Left lobe of liver (tissue), 2 donors: Measurements from ENCODE around the gene FGR. TPM values are rescaled to one million over a fixed set of nuclear protein-coding genes. Genes with fewer than 3 reads are reported as not detected.
"Not testable (repeated sequence)": the region's sequence is repeated elsewhere in the genome, so short reads cannot be mapped to it uniquely, and the experiment has no call there.

Experiments
- ATAC-seq: fragments of 200-7000 bp; cut with Tn5 transposase; one replicate; pipeline ENCODE4 v1.9.1; 2020; ENCODE audit warnings: mild to moderate bottlenecking, moderate library complexity
- DNase-seq: peaks from one replicate; pipeline ENCODE4 v3.0.0-alpha.2; 2020; ENCODE audit warnings: low spot score
- total RNA-seq: library from RNA; stranded (reverse); gene quantifications from one replicate; pipeline ENCODE4 v1.2.1, GENCODE V29; 2021
- donor health status: DM: no; HTN: no; CAD: no; lungs with moderate emphysema.
- donor health status: DM: no; HTN: yes; CAD: no.

FGR gene
- total RNA-seq, 1 donor from 2014 or later, result 3.0 TPM

DNA sequence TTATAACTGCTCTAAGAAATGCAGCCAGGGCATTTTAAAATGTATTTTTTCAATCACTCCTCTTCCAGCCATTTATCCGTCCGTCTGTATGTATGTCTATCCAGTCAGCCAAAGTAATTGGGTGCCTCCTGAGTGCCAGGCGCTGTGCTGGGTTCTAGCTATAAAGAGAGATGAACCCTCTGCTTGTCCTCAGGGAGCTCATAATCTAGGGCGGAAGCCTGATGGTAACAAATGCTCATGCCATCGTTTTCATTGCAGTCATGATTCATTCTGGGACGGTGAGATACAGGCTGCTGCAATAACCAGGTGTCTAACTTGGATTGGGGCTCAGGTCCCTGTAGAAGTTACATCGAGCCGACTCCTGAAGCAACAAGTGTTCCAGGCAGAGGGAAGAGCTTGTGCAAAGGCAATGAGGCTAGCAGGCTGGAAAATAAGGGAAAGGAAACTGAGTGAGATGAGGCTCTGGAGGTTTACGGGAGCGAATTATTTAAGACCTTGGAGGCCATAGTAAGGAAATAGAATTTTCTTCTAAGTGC, 25.4 kb upstream of the FGR start:
- no peak for ATAC-seq
- no peak for DNase-seq

DNA sequence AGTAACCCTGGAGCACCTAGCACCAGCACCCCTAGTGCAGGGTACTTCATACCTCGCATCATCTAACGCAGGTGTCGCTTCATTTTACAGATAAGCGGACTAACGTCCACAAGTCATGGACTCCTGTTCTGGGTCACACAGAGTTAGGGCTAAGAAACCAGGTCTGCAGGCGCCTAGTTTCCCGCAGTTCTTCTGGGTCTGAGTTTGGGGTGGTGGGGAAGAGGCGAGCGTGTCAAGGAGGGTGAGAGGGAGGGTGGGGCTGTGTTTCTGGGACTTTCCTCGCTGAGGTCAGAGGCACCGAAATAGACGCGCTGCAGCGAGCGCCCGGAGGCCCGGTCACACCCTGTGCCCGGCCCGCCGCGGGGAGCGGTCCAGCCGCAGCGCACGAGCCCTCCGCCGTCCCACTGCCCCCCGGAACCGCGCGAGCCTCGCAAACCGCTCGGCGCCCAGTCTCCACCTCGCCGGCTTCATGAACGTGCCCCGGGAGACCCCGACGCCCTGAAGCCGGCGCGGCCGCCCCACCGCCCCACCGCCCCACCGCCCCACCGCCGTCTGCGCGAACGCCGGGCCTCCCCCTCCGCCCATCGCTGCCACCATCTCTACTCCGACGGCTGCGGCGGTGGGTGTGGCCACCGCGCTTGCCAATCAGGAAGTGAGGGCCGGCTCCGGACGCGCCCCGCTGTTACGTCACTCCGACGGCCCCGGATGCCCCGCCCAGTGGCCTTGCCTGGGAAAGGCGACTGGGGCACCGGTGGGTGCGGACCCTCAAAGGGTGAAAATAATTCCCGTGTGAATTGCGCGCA, 24.7 kb upstream of the FGR start:
- ATAC-seq, result peak; percentile 85
- peak; percentile 86 for DNase-seq

DNA sequence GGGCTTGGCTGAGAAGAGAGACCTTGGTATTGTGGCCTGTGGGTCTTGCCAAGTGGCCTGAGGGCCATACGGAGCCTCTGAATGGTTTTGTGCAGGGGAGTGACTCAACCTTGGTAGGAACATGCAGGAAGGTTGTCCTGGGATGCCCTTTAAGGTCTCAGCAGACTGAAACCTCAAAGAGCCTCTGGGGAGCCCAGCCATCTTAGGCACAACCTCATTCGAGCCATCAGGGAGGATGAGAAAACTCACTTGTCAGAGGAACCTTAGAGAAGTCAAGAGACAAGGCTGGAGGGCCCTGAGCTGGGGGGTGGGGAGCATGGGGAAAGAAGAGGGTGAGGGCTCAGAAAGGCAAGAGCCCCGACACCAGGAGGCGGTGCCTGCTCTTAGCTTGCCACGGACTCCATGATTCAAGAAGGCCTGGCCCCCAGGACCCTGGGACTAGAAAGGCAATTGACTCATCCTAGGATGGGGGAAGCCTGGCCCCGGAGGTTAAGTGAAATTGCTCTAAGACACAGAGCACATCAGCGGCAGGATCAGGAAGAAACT, 24.0 kb upstream of the FGR start:
- ATAC-seq (no peak), DNase-seq (no peak)

DNA sequence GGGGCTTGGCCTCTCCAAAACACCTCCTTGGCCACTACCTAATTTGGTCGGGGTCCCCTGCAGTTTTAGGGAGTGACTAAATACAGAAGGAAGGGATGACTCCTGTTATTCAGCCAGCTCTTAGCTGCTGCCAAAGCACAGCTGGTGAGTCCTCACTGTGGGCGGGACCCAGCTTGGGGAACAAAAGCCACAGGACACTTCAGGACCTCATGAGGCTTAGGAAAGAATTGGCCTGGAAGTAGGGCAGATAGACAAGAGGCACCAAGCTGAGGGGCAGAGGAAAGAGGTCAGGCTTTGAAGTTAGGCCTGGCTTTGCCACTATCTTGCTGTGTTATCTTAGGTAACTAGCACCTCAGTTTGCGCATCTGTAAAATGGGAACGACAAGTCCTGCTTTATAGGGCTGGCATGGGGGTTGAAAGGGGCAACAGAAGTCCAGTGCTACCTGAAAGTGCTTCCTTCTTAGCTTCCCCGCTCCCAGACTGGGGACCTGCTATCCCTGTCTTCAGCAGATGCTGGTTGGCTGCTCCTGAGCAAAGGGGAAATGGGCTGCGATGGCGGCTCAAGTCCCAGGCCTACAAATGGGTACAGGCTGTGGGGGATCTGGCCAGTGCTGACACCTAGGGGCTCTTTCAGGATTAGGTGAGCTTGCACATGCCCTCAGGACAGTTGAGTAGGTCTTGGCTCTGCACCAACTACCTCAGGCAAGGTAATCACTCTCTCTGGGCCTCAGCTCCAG, 21.3 kb upstream of the FGR start:
- DNase-seq, result no peak

DNA sequence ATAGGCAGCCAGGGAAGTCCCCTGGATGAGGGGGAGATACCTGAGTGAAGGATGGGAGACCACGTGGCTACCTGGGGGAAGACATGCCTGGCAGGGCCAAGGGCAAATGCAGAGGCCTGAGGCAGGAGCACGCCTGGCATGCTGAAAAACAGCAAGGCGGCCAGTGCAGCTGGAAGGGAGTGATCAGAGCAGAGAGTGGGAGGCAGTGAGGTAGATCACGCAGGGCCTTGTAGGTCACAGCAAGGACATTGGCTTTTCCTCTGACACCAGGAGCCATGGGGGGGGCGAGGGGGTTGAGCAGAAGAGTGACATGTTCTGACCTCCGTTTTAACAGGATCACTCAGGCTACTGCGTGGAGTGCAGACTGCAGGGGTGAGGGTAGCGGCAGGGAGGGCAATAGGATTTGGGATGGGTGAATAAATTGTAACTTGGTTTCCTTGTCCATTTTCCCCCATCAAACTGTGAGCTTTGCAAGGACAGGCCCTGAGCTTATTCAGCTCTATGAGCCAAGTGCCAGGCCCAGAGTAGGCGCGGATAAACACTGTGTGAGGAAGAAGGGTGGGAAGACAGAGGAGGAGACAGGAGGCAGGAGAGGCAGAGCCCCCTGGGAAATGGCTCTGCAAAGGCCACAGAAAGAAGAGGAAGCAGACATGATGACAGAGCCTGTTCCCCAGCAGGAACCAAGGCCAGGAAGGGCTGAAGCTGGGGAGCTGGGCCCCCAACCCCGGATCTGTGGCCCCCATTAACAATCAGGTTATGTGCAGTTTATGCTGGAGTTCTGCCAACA, 20.4 kb upstream of the FGR start:
- no peak for ATAC-seq
- DNase-seq, result no peak

More for the DNA sequence above, 21.3 kb upstream of the FGR start:
- ATAC-seq, result no peak

DNA sequence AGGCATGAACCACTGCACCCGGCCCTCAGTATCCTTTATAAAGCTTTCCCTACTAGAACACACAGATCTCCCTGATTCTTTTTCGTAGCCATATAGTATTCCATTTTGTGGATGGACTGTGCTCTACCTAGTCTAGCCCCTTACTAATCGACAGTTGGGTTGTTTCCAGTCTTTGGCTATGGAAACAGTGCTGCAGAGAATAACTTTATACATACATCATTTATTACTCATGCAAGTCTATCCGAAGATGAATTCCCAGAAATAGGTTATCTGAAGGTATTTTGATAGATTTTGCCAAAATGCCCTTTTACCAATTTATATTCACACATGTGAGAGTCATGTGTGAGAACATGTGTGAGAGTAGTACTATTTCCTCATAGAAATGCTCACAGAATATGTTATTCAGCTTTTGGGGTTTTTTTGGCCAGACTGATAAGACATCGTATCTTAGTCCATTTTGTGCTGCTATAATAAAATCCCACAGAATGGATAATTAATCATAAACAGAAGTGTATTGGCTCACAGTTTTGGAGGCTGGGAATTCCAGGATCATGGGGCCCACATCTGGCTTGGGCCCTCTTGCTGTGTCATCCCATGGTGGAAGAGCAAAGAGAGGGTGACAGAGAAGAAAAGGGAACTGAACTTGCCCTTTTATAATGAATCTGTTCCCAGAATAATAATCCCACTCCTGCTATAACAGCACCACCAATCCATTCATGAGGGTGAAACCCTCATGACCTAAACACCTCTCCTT, 17.3 kb upstream of the FGR start:
- no peak for DNase-seq
- no peak for ATAC-seq

DNA sequence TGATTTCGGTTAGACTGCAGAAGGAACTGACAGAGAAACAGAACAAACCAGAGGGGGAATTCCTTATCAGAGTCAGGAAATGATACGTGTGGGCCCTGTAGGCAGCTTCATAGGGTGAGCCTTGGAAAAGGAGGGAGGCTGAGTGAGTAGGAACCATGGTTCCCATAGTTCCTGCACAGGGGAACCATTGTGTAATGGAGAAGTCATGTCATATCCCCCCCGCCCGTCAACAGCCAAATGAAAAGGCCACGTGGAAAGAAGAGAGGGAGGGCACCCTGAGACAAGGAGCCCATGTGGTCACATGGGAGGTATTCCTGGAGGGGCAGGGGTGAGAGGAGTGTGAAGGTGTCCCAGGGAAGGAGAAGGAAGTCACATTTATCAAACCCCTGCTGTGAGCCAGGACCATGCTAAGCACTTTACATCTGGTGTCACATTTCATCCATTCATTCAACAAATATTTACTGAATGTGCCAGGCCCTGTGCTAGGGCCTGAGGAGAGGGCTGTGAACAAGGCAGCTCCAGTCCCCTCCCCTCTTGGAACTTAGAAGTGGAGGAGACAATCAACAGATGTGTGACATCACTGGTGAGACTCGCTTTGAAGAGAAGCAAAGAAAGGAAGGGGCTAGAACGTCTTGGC, 15.7 kb upstream of the FGR start:
- ATAC-seq (no peak), DNase-seq (no peak)

DNA sequence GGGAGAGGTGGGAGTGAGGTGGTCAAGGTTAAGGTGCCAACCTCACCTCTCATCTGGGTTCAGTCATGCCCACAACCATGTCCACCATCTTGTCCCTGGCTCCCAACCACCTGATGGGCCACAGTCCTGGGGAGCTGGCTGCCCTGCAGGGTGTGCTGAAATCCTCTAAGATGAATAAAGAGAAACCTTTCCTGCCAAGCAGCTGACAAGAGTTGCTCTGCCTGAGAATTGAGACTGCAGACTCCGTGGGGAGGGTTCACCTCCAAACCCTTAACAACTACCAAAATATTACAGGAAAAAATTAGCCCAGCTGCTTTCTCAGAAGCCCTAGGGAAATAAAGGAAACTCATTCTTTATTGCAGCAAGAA, 15.2 kb upstream of the FGR start:
- no peak for ATAC-seq

DNA sequence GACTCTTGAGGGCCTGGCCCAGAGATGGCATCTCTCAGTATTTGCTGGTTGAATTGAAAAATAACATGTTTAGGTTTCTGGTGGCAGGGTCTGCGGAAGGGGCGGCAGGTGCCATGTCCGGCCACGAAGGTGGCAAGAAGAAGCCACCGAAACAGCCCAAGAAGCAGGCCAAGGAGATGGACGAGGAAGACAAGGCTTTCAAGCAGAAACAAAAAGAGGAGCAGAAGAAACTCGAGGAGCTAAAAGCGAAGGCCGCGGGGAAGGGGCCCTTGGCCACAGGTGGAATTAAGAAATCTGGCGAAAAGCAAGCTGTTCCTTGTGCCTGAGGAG, 14.3 kb upstream of the FGR start:
- DNase-seq, result no peak
- no peak for ATAC-seq

More for the DNA sequence above, 15.2 kb upstream of the FGR start:
- no peak for DNase-seq

DNA sequence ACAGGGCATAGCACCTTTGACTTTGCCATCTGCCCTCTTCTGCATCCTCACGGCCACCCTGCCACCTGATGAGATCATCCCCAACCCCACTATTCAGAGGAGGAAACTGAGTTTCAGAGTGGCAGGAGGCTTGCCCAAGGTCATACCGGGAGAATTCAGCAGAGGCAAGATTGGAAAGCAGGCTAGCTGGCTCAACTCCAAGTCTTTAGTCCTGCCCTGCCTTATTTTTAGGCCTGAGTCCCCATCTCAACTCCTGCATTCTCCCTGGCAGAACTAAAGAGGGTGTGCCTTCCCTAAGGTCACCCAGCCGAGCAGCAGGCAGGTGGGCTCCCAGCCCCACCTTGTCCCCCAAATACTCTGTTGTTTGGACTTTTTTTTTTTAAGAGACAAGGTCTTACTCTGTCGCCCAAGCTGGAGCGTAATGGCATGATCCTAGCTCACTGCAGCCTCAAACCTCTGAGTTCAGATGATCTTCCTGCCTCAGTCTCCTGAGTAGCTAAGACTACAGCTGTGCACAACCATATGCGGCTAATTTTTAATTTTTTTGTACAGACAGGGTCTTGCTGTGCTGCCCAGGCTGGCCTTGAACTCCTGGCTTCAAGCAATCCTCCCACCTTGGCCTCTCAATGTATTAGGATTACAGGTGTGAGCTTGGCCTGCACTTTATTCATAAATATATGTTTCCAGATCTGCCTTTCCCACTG, 13.8 kb upstream of the FGR start:
- DNase-seq (no peak), ATAC-seq (no peak)

DNA sequence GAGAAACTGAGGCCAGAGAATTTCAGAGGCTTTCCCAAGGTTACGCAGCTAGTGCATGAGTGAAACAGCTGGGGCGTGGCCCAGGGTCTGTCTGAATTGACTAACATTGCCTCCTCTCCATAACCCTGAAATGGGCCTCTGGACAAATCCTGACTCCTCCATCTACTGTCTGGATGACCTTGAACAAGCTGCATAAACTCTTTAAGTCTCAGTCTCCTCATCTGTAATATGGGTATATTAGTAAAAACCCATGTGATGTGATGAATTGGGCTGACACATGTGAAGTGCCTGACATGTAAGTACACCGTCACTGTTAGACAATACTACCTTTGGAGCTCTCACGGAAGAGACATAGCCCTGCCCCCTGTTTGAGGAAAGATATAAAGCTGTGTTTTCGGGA, 12.3 kb upstream of the FGR start:
- ATAC-seq (no peak), DNase-seq (no peak)

DNA sequence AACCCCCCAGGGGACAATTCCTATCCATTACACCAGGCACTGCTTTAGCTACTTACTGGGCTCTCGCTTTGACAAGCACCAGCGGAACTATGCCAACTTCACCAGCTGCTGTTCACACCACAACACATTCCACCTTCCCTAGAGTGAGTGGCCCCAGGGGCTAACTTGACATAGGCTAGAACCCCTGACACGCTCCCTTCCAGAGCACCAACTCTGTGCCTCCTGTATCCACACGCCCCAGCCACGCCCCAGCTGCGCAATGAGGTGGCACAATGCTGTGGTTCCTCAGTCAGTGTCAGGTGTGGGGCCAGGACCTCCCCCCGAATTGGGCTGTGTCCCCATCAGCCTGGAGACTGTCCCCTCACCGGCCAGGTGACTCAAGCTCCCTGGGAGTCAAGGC, 11.7 kb upstream of the FGR start:
- DNase-seq (no peak), ATAC-seq (no peak)

DNA sequence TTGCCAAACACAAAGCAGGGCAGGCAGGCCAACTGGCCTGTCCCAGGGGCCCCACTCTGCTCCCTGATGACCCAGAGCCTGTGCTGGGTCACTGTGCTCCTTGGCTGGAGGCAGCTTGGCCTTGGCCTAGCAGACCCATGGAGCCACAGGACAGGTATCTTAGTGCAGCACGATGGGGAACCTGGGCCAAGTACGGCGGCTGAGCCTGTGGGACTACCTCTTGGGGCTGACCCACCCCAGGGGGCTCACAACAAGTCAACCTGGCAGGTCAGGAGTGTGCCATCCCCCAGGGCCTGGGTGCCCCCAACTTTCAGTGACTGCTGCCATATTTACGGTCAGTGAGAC, 10.1 kb upstream of the FGR start:
- ATAC-seq (no peak), DNase-seq (no peak)

DNA sequence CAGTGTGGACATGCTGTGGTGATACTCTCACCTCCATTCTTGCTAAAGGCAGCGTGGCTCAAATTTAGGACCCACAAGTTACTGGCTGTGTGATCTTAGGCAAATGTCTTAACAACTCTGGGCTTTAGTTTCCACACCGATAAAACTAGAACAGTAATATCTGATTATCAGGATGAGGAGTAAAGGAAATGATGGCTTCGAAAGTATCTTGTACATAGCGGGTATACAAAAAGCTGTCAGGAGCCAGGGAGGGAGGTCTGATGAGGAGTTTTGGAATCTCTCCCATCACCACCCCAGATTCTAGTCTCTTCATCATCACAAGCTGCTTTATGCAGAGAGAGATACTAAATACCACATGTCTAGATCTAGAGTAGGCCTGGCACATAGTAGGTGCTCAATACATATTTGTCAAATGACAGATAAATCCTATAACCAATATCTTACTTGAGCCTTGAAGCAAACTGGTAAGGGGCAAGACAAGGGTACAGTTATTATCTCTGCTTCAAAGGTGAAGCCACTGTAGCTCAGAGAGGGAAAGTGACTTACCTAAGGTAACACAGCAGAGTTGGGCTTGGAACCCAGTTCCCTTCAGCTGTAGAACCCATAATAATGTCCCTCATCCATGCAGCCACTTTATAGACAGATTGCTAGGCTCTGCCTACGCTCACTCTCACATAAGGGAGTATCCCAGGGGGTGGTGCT, 9.5 kb upstream of the FGR start:
- no peak for DNase-seq
- no peak for ATAC-seq

DNA sequence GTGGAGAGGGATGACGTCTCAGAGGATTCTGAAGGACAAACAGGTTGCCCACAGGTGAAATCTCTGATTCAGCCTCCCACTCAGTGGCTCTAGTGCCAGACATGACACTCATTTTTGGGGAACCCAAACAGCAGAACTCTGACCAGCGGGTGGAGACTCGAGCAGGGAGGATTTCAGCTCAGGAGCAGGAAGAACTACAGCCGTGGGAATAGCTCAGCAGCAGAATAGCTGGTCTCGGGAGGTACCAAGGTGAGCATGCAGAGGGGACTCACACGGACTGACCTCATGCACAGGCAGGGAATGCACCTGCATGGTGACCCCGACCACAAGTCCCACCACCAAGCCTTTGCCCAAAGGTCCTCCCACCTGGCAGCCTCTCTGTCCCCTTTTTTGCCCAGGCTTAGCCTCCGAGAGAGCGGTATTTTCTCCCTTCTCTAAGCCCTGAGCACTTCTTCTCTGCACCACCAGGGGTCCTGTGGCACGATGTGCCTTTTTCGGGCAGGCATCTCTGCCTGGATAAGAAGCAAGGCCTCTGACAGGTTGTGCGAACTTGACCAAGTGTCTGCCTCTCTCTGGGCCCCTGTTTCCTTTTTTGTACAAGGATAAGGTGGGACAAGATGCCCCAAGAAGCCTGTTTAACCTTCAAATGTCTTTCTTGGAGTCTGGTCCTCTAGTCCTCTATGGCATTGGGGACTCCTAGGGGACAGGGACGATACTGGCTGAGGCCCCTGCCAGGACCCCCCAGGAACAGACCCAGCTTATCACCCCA, 8.8 kb upstream of the FGR start:
- peak; percentile 94 for ATAC-seq
- no peak for DNase-seq

DNA sequence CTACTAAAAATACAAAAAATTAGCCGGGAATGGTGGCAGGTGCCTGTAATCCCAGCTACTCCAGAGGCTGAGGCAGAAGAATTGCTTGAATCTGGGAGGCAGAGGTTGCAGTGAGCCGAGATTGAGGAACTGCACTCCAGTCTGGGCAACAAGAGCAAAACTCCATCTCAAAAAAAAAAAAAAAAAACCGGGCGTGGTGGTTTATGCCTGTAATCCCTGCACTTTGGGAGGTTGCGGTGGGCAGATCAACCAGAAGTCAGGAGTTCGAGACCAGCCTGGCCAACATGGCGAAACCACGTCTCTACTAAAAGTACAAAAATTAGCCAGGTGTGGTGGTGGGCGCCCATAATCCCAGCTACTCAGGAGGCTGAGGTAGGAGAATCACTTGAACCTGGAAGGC, 5.5 kb upstream of the FGR start:
- ATAC-seq, DNase-seq: not testable (repeated sequence)

DNA sequence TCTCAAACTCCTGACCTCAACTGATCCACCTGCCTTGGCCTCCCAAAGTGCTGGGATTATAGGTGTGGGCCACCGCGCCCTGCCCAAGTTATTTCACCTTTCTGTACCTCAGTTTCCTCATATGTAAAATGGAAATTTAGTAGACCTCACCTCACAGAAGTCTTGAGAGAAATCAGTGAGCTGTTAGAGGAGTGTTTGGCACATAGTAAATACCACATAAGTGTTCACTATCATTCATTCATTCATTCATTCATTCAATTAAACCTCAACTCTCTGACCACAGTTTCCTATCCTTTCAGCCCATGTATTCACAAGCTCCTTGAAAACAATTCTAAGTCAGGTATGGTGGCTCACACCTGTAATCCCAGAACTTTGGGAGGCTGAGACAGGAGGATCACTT, 3.8 kb upstream of the FGR start:
- ATAC-seq (no peak), DNase-seq (no peak)

DNA sequence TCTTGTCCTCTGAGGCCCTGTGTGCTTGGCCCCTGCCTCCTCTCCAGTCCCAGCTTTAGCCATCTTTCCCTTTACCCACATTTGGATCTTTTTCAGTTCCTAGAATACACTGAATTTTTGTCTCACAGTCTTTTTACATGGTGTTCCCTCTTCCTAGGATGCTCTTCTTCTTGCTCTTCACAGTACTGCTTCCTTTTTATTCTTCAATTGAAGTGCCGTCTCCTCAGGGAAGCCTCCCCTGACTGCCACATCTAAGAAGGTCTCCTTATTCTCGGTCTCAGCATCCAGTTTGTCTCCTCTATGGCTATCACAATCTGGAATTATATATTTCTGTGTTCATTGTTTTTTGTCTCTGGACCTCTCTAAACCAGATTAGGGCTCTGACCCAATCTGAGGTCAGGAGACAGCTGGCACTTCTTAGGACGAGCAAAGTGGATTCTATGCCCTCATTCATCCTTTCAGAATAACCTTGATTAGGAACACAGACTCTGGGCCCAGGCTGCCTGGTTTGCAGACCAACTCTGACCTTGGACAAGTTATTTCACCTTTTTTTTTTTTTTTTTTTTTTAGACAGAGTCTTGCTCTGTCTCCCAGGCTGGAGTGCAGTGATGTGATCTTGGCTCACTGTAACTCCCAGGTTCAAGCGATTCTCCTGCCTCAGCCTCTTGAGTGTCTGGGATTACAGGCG, 3.2 kb upstream of the FGR start:
- ATAC-seq, result no peak
- no peak for DNase-seq
